Measurements from ENCODE around the gene PMAIP1. TPM values are rescaled to one million over a fixed set of nuclear protein-coding genes. Genes with fewer than 3 reads are reported as not detected.
A peak's percentile ranks its signal among the peaks of the same experiment; 100 is the strongest.
"Not testable (repeated sequence)": the region's sequence is repeated elsewhere in the genome, so short reads cannot be mapped to it uniquely, and the experiment has no call there.

PMAIP1 gene
- total RNA-seq, 1 donor from 2014 or later = 11.6 TPM

DNA sequence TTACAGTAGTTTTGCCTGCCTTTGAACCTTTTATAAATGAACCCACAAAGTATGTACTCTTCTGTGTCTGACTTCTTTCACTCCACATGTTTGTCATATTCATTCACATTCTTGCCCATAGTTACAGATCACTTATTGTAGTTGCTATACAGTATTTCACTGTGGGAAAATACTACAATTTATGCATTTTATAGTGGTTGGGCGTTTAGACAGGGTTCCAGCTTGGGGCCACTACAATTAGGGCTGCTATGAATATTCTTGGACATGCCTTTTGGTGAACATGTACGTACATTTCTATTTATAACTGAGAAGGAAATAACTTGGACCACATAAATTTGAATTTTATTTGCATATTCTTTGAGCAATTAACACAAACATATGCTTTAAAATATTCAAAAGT lies 15.4 kb upstream of the PMAIP1 start:
- DNase-seq (ENCODE audit: low read depth) = no peak

DNA sequence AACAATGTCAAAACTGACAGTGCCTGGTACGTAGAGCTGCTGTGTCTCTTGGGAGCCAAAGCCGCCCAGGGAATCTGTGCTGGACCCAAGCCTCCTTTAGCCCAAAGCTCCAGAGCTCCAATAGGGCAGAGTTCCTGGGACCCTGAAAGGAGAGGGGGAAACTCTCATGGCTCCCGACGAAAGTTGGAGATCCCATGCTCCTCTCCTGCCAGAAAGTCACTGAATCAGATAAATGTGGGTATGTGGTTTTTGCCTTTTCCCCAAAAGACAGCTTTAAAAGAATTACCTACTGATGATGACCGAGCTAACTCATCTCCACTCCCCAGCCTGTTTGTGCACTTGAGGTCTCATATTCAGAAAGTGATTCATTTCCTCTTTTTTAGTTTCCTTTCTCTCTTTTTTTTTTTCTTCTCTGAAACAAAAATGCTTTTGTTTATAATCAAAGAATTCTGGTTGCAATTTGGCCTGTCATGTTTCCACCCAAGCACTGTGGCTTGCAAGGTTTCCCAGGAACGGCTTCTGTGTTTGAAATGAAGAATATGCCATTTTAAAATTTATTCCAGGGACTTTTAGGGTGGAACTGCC lies 14.1 kb upstream of the PMAIP1 start:
- peak; percentile 65 for DNase-seq (ENCODE audit: low read depth)

DNA sequence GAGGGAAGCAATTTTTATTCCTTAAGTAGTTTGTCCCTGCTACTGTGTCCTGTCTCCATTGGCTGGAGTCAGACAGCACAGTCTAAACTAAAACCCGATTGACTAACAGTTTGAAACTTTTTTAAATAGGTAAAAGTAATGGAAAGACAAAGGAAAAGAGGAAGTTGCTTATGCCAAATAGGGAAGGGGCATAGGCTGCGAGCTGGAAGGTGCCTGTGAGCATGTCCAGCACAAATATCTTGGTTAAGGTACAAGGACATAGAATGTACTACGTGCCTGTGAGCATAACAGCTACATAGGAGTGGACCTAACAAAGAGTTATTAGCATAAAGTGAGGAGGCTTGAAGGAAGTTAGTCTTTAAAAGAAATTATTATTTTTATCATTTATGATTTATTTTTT lies 13.4 kb upstream of the PMAIP1 start:
- DNase-seq (ENCODE audit: low read depth) = not testable (repeated sequence)

DNA sequence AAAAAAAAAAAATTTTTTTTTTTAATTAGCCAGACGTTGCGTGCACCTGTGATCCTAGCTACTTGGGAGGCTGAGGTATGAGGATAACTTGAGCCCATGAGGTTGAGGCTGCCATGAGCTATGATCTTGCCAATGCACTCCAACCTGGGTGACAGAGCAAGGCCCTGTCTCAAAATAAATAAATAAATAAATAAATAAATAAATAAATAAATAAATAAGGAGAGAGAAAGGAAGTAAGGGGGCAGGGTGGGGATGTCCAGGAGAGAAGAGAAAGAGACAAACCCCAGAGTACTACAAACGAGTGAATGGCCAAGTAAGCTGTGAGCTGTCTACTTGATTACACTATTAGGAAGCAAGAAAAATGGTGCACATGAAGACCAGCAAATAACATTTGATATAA lies 7.7 kb upstream of the PMAIP1 start:
- no peak for DNase-seq (ENCODE audit: low read depth)

DNA sequence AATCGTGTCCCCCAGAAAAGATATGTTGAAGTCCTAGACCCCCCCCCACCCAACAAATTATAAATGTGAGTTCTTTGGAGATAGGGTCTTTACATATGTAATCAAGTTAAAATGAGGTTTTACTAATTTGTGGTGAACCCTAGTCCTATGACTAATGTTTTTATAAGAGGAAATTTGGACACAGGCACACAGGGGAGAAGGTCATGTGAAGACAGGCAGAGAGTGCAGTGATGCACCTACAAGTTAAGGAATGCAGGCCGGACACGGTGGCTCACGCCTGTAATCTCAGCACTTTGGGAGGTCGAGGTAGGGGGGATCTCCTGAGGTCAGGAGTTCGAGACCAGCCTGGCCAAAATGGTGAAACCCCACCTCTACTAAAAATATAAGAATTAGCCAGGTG lies 5.8 kb upstream of the PMAIP1 start:
- no peak for DNase-seq (ENCODE audit: low read depth)

DNA sequence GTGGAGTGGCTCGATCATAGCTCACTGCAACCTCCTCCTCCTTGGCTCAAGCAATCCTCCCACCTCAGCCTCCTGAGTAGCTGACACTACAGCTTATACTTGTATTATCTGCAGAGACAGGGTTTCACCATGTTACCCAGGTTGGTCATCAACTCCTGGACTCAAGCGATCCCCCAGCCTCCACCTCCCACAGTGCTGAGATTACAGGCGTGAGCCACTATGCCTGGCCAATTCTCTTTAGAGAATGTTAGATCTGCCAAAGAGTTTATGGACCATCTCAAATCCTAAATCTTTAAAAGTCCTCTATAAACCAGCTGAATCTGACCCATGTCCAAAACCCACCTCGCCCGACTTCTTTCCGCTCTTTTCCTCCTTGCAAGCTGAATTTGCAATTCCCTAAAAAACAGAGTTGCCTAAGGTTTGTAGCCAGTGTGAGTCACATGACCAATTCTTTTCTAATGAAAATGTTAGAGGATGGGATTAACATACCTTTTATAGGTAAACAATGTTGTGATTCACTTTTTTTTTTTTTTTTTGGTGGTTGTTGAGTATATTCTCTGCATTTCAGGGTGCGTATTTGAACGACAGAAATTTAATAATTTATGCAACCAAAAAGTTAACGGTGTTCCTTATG lies 2.4 kb upstream of the PMAIP1 start:
- no peak for DNase-seq (ENCODE audit: low read depth)

DNA sequence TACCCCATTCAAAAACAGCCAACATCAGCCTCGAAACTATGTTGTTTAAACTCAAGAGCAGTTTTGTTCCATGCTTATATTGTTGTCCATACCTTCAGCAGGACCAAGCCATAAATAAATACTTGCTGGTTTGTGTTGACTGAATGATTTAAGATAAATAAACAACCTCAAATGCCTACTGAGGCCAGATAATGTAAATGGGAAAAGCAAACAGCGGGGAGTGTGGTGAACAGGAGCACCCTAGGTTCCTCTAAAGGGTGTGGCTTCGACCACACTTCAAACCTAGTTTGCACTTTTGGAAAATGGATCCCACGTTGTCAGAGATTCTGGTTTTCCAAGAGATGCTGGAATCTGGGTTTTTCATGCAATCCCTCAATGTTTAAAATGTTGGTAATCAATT lies 1.7 kb upstream of the PMAIP1 start:
- DNase-seq (ENCODE audit: low read depth) = no peak

DNA sequence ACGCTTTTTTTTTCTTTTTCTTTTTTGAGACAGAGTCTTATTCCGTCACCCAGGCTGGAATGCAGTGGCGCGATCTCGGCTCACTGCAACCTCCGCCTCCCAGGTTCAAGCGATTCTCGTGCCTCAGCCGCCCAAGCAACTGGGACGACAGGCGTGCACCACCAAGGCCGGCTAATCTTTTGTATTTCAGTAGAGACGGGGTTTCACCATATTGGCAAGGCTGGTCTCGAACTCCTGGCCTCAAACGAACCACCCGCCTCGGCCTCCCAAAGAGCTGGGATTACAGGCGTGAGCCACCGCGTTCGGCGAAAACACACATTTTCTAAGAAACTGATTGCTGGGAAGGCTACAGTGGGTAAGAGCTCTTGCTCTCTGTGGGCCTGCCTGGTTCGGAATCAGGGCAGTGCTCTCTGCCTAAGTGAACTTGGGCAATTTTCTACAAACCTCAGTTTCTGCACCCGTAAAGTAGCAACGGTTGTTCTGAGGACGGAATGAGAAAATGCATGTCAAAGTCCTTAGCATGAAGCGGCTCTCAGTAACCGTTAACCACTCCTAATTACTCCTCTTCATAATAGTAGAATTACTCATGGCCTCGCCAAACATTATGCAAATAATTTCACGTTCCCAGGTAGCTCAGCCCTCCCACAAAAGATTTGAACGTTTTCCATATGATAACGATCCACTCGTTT lies 1.0 kb upstream of the PMAIP1 start:
- peak; percentile 74 for DNase-seq (ENCODE audit: low read depth)

DNA sequence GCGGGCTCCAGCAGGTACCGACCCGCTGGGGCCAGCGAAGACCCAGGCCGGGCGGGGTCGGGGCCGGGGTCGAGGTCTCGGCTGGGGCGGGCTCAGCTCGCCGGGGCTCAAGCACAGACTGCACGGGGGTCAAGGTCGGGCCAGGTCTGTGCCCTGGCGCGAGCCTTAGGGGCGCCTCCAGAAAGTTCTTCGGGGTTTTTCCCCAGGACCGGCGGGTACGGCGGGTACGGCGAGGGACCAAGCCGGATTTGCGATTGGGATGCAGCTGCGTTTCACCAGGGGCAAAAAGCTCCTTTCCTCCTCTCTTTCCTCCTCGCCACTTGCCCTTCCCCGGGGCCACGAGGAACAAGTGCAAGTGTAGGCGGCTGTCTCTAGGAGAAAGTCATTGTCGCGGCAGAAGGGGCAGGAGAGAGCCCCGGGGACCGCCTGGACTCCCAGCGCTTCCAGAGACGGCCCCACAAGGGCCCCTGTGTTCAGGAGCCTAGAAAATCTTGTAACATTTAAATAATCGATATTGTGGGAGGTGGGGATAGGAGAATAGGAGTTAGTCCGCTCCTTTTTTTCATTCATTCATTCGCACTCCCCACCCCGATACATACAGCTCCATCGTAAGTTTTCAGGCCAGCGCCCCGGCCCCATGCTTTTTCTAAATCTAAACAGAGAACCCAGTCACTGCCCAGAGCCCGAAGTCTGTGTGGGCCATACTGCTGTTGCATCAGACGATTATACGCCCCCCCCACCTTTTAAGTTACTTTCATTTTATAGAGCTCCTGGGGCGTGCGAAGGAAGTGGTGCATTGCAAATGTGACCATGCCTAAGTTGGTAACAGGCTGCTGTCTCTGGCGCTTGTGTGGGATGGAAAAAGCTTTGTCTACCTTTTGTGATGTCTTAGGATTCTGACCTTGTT lies 679 bp downstream of the PMAIP1 start:
- DNase-seq (ENCODE audit: low read depth) = peak; percentile 64

DNA sequence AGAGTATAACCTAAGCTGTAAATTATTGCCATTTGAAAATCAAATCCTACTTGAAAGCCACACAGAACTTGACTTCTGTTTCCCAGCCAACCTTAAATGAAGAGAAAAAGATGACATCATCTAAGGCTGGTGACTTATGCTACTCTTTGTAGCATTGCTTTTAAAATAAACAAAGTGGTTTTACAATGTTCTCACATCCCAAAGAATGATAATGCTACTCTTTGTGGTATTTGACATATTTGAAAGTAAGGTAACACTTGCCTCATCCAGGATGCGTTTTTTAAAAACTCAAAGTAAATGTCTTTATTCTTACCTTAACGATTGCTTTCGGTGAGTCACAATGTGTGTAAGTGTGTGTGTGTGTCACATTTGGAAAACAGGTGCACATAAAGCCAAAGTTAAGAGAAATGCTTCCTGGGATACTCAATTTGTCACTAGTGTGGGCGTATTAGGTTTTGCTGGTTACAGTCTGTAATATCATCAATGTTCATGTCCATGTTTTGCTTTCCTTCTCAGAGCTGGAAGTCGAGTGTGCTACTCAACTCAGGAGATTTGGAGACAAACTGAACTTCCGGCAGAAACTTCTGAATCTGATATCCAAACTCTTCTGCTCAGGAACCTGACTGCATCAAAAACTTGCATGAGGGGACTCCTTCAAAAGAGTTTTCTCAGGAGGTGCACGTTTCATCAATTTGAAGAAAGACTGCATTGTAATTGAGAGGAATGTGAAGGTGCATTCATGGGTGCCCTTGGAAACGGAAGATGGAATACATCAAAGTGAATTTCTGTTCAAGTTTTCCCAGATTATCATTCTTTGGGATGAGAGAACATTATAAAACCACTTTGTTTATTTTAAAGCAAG lies 2.6 kb downstream of the PMAIP1 start:
- DNase-seq (ENCODE audit: low read depth) = peak; percentile 86

DNA sequence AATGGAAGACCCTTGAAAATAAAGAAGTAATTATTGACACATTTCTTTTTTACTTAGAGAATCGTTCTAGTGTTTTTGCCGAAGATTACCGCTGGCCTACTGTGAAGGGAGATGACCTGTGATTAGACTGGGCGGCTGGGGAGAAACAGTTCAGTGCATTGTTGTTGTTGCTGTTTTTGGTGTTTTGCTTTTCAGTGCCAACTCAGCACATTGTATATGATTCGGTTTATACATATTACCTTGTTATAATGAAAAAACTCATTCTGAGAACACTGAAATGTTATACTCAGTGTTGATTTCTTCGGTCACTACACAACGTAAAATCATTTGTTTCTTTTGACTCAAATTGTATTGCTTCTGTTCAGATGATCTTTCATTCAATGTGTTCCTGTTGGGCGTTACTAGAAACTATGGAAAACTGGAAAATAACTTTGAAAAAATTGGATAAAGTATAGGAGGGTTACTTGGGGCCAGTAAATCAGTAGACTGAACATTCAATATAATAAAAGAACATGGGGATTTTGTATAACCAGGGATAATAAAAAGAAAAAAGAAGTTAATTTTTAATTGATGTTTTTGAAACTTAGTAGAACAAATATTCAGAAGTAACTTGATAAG lies 3.3 kb downstream of the PMAIP1 start:
- DNase-seq (ENCODE audit: low read depth) = no peak

DNA sequence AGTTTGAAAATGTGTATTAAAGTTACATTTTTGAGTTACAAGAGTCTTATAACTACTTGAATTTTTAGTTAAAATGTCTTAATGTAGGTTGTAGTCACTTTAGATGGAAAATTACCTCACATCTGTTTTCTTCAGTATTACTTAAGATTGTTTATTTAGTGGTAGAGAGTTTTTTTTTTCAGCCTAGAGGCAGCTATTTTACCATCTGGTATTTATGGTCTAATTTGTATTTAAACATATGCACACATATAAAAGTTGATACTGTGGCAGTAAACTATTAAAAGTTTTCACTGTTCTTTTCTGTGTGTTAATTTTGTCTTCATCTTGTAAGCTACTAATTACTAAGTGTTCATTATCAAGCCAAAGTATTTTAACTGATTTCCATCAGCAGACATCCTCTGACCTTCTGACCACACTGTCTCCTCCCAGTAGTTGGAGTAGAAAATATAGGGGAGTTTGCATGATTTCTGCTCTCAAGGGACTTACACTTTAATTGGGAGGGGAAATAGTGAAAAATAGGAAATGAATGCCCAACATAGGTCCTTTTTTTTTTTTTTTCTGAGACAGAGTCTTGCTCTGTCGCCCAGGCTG lies 4.3 kb downstream of the PMAIP1 start:
- peak; percentile 59 for DNase-seq (ENCODE audit: low read depth)

DNA sequence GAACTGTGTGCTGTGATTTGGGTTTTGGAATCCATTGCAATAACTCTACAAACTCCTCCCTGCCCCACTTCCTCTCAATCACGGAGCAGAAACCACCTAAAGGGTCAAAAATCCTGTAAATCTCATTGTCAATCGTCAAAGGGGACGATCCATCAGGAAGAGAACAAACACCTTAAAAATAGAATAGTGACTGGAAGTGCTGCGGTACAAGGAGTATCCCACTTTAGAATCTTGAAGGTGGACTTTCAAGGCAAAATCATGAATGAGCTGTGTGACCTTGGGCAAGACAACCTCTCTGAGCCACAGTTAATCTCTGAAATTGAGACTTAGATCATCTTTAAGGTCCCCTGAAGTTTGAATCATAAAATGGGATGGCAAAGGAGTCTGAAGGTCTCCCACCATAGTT lies 5.9 kb downstream of the PMAIP1 start:
- no peak for DNase-seq (ENCODE audit: low read depth)

DNA sequence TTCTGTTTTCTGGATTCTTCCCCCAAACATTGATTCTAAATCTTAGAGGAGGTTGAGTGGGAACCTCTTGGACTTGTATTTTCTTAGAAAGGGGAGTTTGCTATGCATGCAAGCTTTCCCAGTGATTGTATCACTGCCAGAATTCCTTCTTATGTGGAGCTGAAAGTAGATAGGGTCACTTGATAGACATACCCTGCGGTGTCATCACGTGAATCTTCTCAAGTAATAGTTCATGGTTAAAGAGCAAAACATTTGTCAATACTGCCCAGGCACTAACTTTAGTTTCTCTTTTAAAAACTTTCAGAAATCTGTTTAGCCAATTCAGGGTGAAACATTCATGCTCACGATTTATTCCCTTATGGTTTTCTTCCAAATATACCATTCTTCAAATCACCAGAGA lies 6.4 kb downstream of the PMAIP1 start:
- no peak for DNase-seq (ENCODE audit: low read depth)

DNA sequence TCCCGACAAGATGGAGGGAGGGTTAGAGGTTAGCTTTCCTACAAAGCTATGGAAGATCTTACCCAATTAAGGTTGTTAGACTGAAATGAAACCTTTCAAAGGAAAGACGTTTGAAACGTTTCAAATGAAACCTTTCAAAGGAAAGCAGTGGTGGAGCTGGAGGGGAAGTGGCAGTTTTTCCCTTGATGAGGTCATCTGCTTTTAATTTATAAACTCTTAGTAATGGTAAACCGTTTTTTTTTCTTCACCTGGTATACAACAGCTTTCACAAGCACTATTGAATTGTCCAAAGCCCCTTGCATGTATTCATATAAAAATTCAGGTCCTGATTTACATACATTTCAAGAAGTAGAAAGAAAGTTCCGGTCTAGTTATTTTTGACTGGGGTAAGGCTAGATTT lies 7.4 kb downstream of the PMAIP1 start:
- no peak for DNase-seq (ENCODE audit: low read depth)

DNA sequence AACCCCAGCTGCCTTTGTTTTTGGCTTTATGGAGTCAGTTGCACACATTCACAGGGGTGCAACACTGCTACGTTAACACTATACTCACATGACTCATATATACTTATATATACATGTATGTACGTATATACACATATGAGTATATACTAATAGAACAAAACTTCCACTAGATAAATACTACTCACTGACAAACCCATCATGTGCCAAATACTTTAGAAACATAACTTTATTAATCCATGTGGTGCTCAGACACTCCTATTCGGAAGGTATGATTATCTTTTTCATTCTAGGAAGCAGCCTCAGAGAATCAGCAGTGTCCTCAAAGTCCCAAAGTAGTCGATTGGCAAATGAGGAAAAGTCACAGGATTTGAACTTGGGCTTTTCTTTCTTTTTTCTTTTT lies 7.9 kb downstream of the PMAIP1 start:
- DNase-seq (ENCODE audit: low read depth) = no peak

DNA sequence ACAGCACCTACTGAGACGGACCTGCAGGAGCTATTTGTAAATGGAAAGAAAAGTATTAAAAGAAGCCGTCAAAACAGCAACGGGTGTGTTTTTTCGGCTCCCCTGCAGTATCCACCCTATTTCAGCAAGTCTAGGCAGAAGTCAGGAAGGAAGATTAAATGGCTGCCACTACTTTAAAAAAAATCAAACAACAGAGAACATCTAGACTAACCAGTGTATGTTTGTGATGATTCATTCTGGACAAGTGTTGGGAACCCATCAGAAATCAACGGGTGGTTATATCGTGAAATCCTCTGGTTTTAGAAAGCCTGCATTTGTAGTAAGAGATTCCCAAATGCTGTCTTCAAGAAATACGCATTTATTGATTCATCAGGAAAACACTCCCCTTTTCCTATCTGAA lies 9.0 kb downstream of the PMAIP1 start:
- no peak for DNase-seq (ENCODE audit: low read depth)

DNA sequence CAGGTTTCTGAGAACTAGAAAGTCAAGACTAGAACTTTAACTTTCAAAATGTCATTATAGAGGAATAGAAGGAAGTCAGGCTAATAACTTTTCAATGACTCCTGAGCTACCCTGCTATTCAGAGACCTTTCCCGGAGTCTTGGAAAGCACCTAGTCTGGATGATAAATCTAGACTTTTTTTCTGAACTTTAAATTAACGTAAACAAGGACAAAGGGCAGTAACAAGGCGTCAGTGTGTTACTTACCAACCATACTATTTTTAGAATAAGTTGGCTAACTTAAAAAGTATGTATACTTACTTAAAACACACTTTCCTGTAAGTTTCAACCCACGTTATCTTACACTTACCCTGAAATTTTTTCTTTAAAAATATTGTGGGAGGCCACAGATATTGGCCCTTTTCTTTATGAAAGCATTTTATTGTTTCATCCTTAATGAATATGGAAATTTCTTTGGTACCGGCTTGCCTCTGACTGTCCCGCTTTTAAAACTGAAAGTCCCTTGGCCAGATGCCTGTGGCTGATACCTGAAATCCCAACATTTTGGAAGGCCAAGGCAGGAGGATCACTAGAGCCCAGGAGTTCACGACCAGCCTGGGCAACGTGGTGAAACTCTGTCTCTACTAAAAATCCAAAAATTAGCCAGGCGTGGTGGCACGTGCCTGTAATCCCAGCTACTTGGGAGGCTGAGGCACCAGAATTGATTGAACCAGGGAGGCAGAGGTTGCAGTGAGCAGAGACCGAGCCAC lies 9.7 kb downstream of the PMAIP1 start:
- no peak for DNase-seq (ENCODE audit: low read depth)

DNA sequence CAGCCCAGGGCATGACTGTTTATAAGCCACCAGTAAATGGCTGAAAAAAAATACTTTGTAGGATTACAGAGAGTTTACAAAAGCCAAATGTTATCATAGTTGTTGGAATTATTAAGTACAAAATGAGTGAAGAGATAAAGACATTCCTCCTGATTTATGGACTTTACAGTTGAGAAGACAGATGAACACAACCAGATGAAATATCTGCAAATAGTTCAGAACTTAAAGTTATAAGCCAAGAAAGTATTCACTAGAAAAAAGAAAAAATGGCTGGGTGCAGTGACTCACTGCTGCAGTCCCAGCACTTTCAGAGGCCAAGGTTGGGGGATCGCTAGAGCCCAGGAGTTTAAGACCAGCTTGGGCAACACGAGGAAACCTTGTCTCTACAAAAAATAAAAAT lies 11.2 kb downstream of the PMAIP1 start:
- peak; percentile 49 for DNase-seq (ENCODE audit: low read depth)

DNA sequence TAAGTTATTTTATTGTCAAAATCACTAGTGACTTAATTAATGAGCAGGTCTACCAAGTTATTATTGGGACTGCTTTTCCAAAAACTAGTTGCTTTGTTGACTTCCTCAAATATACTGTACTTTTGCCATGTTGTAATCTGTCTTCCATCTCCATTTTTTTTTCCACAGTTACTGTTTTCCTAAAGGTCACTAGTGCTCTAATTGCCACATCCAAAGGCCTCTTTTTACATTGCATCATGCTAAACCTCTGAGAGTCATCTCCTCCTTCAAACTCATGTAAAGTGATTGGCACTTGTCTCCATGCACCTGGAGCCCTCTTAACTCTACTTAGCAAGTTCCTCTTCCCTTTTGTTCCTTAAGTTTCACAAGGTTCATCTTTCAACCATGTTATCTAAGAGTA lies 11.8 kb downstream of the PMAIP1 start:
- peak; percentile 53 for DNase-seq (ENCODE audit: low read depth)

Data from renal cortical epithelial cell (primary cell).